Ascending aorta (tissue), 2 donors: ENCODE data around the gene FAM186B. TPM values are rescaled to one million over a fixed set of nuclear protein-coding genes. Genes with fewer than 3 reads are reported as not detected.

ENCODE experiments used
- DNase-seq, 2 donors: peaks; one replicate each; pipeline ENCODE4 v3.0.0-alpha.2; 2019; ENCODE audit warnings: low spot score in 2 of 2
- H3K27ac ChIP-seq, 2 donors: fragments of 200-600 bp; sonication (generic); one replicate each; pipeline ENCODE4 v1.5.1; 2016 to 2017; ENCODE audit warnings: mild to moderate bottlenecking in 1 of 2
- H3K27me3 ChIP-seq: fragments of 200-600 bp; sonication (generic); one replicate; pipeline ENCODE4 v1.5.1; 2017
- H3K36me3 ChIP-seq, 2 donors: fragments of 200-600 bp; sonication (generic); one replicate each; pipeline ENCODE4 v1.5.1; 2016
- H3K4me1 ChIP-seq, 2 donors: fragments of 200-600 bp; sonication (generic); one replicate each; pipeline ENCODE4 v1.5.1; 2016 to 2017; ENCODE audit warnings: mild to moderate bottlenecking in 1 of 2
- H3K4me3 ChIP-seq, 2 donors: fragments of 200-600 bp; sonication (generic); one replicate each; pipeline ENCODE4 v1.5.1; 2016 to 2017; ENCODE audit warnings: mild to moderate bottlenecking in 1 of 2
- H3K9me3 ChIP-seq, 2 donors: fragments of 200-600 bp; sonication (generic); one replicate each; pipeline ENCODE4 v1.5.1; 2016
- CTCF ChIP-seq, 3 experiments: fragments of 200-600 bp in 2 of 3; fragments of 450-650 bp in 1 of 3; sonication (generic) in 2 of 3; IDR thresholded peaks; one replicate each; pipeline ENCODE4 v1.5.1; 2016 to 2019; ENCODE audit warnings: antibody characterized with exemption in 3 of 3, mild to moderate bottlenecking in 1 of 3, moderate library complexity in 1 of 3
- intact Hi-C: fragments of 100-400 bp; cut with DNase I; formaldehyde crosslinking; loops from one replicate; pipeline ENCODE4 v1.15.1; 2023
- total RNA-seq: library from RNA; depleted of rRNA; stranded (reverse); fragments of >200 nt; gene quantifications from one replicate; pipeline ENCODE4 v1.1.0, GENCODE V29; 2016

The FAM186B gene
- total RNA-seq, 1 donor from 2014 or later: not detected

GRCh38 chr12:49626836-49627235 lies 21.4 kb upstream of the FAM186B start:
- H3K4me3 ChIP-seq: no peak overlapping the region
- no peak for TF ChIP-seq CTCF (IDR thresholded peaks at IDR 0.05)
- DNase-seq: no peak
- no peak overlapping the region for H3K27ac ChIP-seq
- no peaks in the 10 kb centered on the region for H3K9me3 ChIP-seq
- peaks cover 2 to 7% of the 10 kb centered on the region in 2 donors for H3K4me1 ChIP-seq
- intact Hi-C loops: loop anchor here (10.0 kb wide), 1 partner anchor 778 kb away; the partner anchor contains the start of gene LARP4
- H3K27me3 ChIP-seq: no peaks in the 10 kb centered on the region
- H3K36me3 ChIP-seq: peaks cover 0 to 6% of the 10 kb centered on the region in 2 donors

GRCh38 chr12:49626169-49626835 lies 20.9 kb upstream of the FAM186B start:
- no peak for TF ChIP-seq CTCF (IDR thresholded peaks at IDR 0.05)
- Histone ChIP-seq H3K36me3 (peaks cover 0 to under 1% of the 10 kb centered on the region in 2 donors), H3K4me1 (peaks cover 6 to 11% of the 10 kb centered on the region in 2 donors), H3K27ac (no peak overlapping the region), H3K4me3 (no peak overlapping the region), H3K27me3 (no peaks in the 10 kb centered on the region), H3K9me3 (no peaks in the 10 kb centered on the region)
- no peak for DNase-seq
- intact Hi-C loops: loop anchor here (10.0 kb wide), 1 partner anchor 778 kb away; the partner anchor contains the start of gene LARP4

- no peak for TF ChIP-seq CTCF (IDR thresholded peaks at IDR 0.05)
- intact Hi-C loops: loop anchor here (5.0 to 10.0 kb wide), 2 partner anchors 780 to 1402 kb away; partner anchors contain the start of genes LARP4 and SLC11A2
- H3K27ac ChIP-seq: peak overlapping the region; percentile 89 to 96
- no peaks in the 10 kb centered on the region for H3K9me3 ChIP-seq
- H3K4me3 ChIP-seq: no peak overlapping the region
- H3K27me3 ChIP-seq: no peaks in the 10 kb centered on the region
- peaks cover 6 to 11% of the 10 kb centered on the region in 2 donors for H3K4me1 ChIP-seq
- no peak for DNase-seq
- no peaks in the 10 kb centered on the region for H3K36me3 ChIP-seq
Observed at GRCh38 chr12:49624921-49625577, 19.6 kb upstream of the FAM186B start.

- Histone ChIP-seq H3K9me3 (no peaks in the 10 kb centered on the region), H3K4me1 (peaks cover 6 to 11% of the 10 kb centered on the region in 2 donors), H3K4me3 (peak within 1 kb of the TSS; percentile 49 to 77), H3K27me3 (no peaks in the 10 kb centered on the region), H3K27ac (peak within 1 kb of the TSS; percentile 89 to 96), H3K36me3 (no peaks in the 10 kb centered on the region)
- DNase-seq: peak; percentile 49 to 93
- TF ChIP-seq CTCF (IDR thresholded peaks at IDR 0.05): peak; percentile 49 to 60 (median 58)
- intact Hi-C loops: loop anchor here (1.0 to 10.0 kb wide), 4 partner anchors 55 to 1404 kb away; partner anchors contain the start of genes FMNL3, LARP4, MCRS1 and SLC11A2
Observed at GRCh38 chr12:49623142-49623904, 17.9 kb upstream of the FAM186B start, which contains the start of gene PRPF40B. Gene PRPF40B (plus strand): TSS chr12:49623561. CDS start chr12:49623591, 30 bp downstream.

- H3K27ac ChIP-seq: peak overlapping the region; percentile 89 to 96
- peak overlapping the region; percentile 49 to 77 for H3K4me3 ChIP-seq
- H3K9me3 ChIP-seq: no peaks in the 10 kb centered on the region
- H3K4me1 ChIP-seq: peaks cover 6 to 11% of the 10 kb centered on the region in 2 donors
- intact Hi-C loops: loop anchor here (1.0 to 10.0 kb wide), 4 partner anchors 54 to 1405 kb away; partner anchors contain the start of genes FMNL3, LARP4, MCRS1 and SLC11A2
- H3K27me3 ChIP-seq: no peaks in the 10 kb centered on the region
- DNase-seq: no peak
- TF ChIP-seq CTCF (IDR thresholded peaks at IDR 0.05): peak in 1 of 3 experiments; percentile 14
- H3K36me3 ChIP-seq: no peaks in the 10 kb centered on the region
Observed at GRCh38 chr12:49622501-49623141, 17.2 kb upstream of the FAM186B start.
